HG03432 (cell line): ENCODE data around the gene CDC14A.
A peak's percentile ranks its signal among the peaks of the same experiment; 100 is the strongest.
"Not testable (repeated sequence)": the region's sequence is repeated elsewhere in the genome, so short reads cannot be mapped to it uniquely, and the experiment has no call there.

Experiments used
- ATAC-seq: cut with Tn5 transposase; IDR thresholded peaks from one replicate; pipeline ENCODE4 v1.9.1; 2021; ENCODE audit warnings: mild to moderate bottlenecking, moderate library complexity; ENCODE audit not compliant: unreplicated experiment

Gene CDC14A

GRCh38 chr1:100331146-100331545, 21.2 kb upstream of the CDC14A start:
- not testable (repeated sequence) for ATAC-seq

GRCh38 chr1:100332331-100332730, 20.0 kb upstream of the CDC14A start:
- ATAC-seq = no peak

GRCh38 chr1:100335436-100335835, 16.9 kb upstream of the CDC14A start:
- ATAC-seq = no peak

GRCh38 chr1:100337878-100338277, 14.4 kb upstream of the CDC14A start:
- ATAC-seq = not testable (repeated sequence)

- not testable (repeated sequence) for ATAC-seq
Observed at GRCh38 chr1:100339735-100340134, 12.6 kb upstream of the CDC14A start.

GRCh38 chr1:100340494-100340893, 11.8 kb upstream of the CDC14A start:
- no peak for ATAC-seq

- no peak for ATAC-seq
Observed at GRCh38 chr1:100342348-100342747, 10.0 kb upstream of the CDC14A start.

GRCh38 chr1:100343897-100344296, 8.4 kb upstream of the CDC14A start:
- ATAC-seq = no peak

- ATAC-seq = no peak
Observed at GRCh38 chr1:100344774-100345173, 7.5 kb upstream of the CDC14A start.

- ATAC-seq = no peak
Observed at GRCh38 chr1:100346387-100346786, 5.9 kb upstream of the CDC14A start.

GRCh38 chr1:100347009-100347966, 5.0 kb upstream of the CDC14A start:
- no peak for ATAC-seq

- ATAC-seq = no peak
Observed at GRCh38 chr1:100348549-100349144, 3.7 kb upstream of the CDC14A start.

GRCh38 chr1:100349246-100349645, 3.1 kb upstream of the CDC14A start:
- no peak for ATAC-seq

- no peak for ATAC-seq
Observed at GRCh38 chr1:100350787-100351094, 1.6 kb upstream of the CDC14A start.

- peak; percentile 71 for ATAC-seq
Observed at GRCh38 chr1:100351095-100351887, 1.0 kb upstream of the CDC14A start.

- peak; percentile 25 for ATAC-seq
Observed at GRCh38 chr1:100353071-100353801, 930 bp downstream of the CDC14A start.

GRCh38 chr1:100353988-100354387, 1.7 kb downstream of the CDC14A start:
- no peak for ATAC-seq

GRCh38 chr1:100354971-100355394, 2.7 kb downstream of the CDC14A start:
- ATAC-seq = no peak

- ATAC-seq = no peak
Observed at GRCh38 chr1:100358210-100358609, 5.9 kb downstream of the CDC14A start.

- ATAC-seq = no peak
Observed at GRCh38 chr1:100359139-100359538, 6.8 kb downstream of the CDC14A start.
